GM12874 (cell line): ENCODE measurements around the gene EN2.

Source experiments
- TF ChIP-seq, protein P1 (sequence below): IDR thresholded peaks from 2 replicates; pipeline ENCODE4 v1.5.1; 2011; ENCODE audit warnings: low read depth, mild to moderate bottlenecking, control low read depth, low read length, moderate library complexity; ENCODE audit not compliant: insufficient read depth

EN2 gene

DNA sequence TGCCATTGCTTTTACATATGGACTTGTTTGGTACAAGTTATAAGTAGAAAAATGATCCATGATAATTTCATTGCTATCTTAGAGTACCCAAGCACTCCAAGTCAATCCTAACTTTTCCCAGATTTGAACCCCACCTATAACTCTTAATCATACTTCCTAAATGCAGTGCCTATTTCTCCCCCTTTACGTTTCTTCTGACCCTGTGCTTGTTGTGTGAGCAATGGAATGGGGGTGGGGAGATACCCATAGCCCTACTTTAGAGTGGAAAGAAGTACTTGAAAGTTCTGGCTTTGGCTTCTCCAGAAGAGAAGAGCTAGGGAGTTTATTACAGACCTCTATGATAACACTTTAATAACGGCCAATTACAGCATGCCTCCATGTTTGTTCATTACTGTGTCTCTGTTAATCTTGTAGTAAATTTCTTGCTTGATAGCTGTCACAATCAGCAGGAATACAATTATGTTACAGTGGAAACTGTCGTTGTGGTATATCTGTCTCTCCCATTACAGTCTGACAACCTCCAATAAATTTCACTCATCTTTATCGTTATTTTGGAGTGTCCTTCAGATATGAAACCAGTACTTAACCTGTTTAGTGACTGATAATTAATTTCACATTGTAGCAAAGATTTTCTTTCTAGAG is 54.4 kb downstream of the EN2 start:
- TF ChIP-seq, protein P1, sequence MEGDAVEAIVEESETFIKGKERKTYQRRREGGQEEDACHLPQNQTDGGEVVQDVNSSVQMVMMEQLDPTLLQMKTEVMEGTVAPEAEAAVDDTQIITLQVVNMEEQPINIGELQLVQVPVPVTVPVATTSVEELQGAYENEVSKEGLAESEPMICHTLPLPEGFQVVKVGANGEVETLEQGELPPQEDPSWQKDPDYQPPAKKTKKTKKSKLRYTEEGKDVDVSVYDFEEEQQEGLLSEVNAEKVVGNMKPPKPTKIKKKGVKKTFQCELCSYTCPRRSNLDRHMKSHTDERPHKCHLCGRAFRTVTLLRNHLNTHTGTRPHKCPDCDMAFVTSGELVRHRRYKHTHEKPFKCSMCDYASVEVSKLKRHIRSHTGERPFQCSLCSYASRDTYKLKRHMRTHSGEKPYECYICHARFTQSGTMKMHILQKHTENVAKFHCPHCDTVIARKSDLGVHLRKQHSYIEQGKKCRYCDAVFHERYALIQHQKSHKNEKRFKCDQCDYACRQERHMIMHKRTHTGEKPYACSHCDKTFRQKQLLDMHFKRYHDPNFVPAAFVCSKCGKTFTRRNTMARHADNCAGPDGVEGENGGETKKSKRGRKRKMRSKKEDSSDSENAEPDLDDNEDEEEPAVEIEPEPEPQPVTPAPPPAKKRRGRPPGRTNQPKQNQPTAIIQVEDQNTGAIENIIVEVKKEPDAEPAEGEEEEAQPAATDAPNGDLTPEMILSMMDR, result no peak

DNA sequence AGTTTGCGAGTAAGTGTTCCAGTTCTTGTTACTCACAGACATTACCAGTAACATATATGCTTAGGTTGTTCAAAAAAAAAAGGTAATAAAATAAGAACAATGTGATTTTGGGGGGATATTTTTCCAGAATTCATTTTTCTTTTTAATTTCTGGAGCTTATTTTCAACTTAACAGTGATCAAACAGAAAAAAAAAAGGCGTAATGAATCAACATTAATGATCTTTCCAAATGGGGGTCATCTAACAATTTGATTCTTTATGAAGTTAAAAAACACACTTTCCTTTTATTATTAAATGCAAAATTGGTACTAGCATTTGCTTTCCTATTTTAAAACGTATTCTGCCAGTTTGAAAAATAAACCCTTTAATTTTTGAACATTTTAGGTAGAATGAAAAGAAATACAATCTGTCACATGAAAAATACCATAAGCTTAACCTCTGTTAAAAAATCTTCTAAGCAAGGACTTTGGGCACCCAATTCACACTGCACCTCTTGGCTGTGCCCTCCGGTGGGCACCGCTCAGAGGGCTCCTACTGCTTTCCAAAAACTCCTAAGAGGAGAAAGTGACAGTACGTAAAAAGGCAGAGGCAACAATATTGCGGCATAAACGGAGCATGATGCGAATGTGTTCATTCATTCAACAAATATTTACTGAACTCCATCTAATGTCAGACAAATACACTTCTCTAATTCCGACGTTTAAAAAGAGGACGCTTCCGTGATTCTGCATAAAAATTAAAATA is 55.8 kb downstream of the EN2 start:
- TF ChIP-seq, protein P1, result no peak

DNA sequence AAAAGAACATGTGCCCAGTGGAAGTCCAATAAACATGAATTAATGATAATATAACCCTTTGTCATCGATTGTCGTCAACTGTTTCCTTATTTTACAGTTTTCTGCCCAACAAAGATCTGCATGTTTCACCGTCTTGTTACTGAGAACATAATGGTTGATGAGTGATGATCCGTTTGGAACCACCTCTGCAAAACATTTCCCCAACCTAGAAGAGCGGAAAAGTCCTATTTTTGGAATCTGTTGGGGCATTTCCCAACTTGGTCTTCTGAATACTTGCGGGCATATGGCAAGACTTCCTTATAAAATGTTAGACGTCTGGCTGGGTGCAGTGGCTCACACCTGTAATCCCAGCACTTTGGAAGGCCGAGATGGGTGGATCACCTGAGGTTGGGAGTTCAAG is 56.4 kb downstream of the EN2 start:
- TF ChIP-seq, protein P1, result no peak
